Measurements from ENCODE around the gene ADAMTS13.

The ADAMTS13 gene

DNA sequence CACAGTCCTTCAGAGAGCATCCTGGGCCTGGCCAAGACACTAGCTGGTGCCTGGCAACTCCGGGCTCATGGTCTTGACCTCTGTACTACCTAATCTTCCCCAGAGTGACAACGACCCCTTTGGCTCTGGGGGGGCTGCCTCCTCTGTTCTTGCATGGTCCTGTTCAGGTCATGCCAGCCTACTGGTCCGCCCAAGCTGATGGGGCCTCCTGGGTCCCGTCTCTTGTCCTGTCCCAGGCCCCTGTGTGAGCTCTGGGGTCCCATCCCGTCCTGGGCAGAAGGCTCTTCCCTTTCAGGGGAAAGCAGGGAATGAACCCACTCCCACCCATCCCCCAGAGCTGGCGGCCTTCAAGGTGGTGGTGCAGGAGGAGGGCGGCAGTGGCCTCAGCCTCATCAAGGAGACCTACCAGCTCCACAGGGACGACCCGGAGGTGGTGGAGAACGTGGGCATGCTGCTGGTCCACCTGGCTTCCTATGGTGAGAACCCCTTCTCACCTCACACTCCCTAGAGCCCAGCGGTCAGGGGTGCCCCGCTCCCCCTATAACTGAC is 17.6 kb upstream of the ADAMTS13 start:
- Mint-ChIP-seq H3K36me3 (peaks cover 64% of the 10 kb centered on the region), H3K4me3 (no peak overlapping the region), H3K27ac (peak overlapping the region; percentile 45), H3K4me1 (peaks cover 16% of the 10 kb centered on the region), H3K9me3 (no peaks in the 10 kb centered on the region)
- no peak for DNase-seq (ENCODE audit: low spot score in 2 of 2)
- ATAC-seq: no peak

DNA sequence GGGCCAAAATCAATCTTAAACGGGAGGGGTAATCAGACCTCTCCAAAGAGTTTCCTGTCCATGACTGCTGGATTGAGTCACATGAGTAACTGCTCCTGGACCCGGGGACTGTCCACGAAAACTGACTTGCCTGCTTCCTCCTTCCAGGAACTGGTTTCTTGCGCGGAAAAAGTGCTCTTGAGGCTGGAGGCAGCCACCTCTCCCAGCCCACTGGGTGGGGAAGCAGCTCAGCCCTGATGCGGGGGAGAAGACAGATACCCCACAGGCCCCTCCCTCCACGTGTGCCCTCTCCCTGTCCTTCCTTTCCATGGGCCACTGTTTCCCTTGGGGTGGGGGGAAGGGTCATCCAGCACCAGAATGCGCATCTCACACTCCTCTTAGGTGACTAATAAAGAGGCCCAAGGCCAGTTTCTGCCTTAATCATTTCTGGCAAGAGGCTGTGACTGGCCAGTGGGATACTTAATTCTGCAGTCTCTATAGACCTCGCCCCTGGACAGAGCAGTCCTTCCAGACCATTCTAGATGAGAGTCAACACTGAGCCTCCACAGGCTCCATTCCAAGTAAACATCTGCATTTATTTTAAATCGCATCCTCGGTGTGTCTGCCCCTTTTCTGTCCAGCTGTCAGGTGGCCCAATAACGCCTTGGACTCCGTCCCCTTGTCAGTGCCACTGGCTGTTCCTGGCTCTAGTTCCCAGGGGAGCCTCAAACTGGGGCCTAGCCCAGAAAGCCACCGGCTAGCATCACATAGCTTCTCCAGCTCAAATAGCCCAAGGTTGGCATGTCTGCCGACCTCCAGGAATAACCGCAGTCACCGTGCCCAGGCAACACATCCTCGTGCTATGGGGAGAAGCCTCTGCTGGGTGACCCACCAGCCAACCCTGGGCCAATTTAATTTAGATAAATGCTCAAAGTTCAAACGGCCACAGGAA is 16.4 kb upstream of the ADAMTS13 start:
- ATAC-seq: no peak
- DNase-seq (ENCODE audit: low spot score in 2 of 2): no peak
- peaks cover 16% of the 10 kb centered on the region for H3K4me1 Mint-ChIP-seq
- peak overlapping the region; percentile 52 for H3K27ac Mint-ChIP-seq
- H3K9me3 Mint-ChIP-seq: no peaks in the 10 kb centered on the region
- peaks cover 77% of the 10 kb centered on the region for H3K36me3 Mint-ChIP-seq
- no peak overlapping the region for H3K4me3 Mint-ChIP-seq

DNA sequence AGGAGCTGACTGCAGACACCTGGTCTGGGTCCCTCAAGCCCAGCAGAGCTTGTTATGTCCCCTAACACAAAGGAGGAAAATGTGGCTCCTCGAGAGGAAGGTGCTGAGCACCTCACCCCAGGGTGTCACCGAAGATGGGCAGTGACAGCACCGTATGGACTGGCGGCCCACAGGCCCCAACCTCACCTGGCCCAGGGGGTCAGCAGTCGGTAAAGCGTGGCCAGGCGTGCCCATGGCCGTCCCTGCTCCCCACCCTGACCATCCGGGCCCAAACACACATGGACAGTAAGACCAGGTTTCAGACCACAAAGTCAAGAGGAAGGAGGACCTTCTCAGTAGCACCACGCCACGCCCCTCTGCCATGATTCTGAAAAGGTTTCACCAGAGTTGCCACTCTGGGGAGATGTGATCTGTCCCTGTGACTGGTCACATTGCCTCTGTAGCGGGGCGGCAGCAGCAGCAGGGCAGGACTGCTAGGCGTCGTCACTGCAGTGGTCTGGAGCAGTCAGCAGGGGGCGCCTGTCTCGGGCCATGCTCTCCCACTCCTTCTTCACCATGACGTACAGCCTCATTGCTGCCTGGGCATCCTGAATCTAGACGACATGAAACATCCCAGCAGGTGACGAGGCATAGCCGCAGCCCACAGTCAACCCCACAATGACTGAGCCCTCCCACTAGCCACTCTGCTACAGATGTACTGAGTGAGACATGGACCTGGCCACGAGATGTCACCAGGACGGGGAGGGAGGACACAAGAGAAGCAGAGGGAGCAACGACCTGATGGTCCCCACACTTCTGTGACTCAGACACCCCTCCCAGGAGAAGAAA is 15.5 kb upstream of the ADAMTS13 start:
- H3K4me3 Mint-ChIP-seq: peak overlapping the region; percentile 5
- H3K4me1 Mint-ChIP-seq: peaks cover 16% of the 10 kb centered on the region
- H3K27ac Mint-ChIP-seq: peak overlapping the region; percentile 85
- ATAC-seq (peak; percentile 98), DNase-seq (ENCODE audit: low spot score in 2 of 2) (peak; percentile 82 to 91)
- H3K36me3 Mint-ChIP-seq: peaks cover 86% of the 10 kb centered on the region
- no peaks in the 10 kb centered on the region for H3K9me3 Mint-ChIP-seq

DNA sequence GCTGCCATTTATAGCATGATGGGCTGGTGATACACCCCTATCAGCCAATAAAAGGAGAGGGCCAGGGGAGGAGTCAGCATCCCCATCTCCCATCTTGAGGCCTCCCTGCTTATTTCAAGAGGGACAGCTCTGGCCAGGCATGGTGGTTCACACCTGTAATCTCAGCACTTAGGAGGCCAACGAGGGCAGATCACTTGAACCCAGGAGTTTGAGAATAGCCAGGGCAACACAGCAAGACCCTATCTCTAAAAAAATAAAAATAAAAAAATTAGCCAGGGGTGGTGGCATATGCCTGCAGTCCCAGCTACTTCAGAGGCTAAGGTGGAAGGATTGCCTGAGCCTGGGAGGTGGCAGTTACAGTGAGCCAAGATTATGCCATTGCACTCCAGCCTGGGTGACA is 14.1 kb upstream of the ADAMTS13 start:
- H3K4me3 Mint-ChIP-seq: no peak overlapping the region
- peaks cover 99% of the 10 kb centered on the region for H3K36me3 Mint-ChIP-seq
- DNase-seq (ENCODE audit: low spot score in 2 of 2) (no peak), ATAC-seq (no peak)
- H3K4me1 Mint-ChIP-seq: peaks cover 16% of the 10 kb centered on the region
- no peak overlapping the region for H3K27ac Mint-ChIP-seq
- no peaks in the 10 kb centered on the region for H3K9me3 Mint-ChIP-seq

DNA sequence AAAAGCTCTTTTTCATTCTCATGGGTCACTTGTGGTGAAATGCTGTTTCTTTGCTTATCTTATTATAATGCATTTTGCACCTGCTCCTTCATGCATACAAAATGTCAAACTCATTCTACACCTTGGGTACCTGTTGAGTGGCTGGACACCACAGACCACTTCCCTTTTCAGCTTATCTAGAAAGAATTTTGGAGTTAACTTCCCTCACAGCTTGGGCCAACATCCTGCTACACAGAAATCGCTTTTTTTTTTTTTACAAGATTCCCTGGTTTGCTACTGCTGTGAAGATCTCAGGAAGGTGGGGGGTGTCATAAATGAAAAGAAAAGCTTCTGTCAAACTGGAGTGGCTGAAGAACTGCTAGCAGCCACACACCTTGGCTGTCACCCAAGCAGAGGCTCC is 7.0 kb upstream of the ADAMTS13 start:
- Mint-ChIP-seq H3K4me1 (peaks cover 45% of the 10 kb centered on the region), H3K27ac (peak overlapping the region; percentile 84), H3K9me3 (no peaks in the 10 kb centered on the region), H3K4me3 (peak overlapping the region; percentile 91), H3K36me3 (peaks cover 74% of the 10 kb centered on the region)
- DNase-seq (ENCODE audit: low spot score in 2 of 2) (no peak), ATAC-seq (no peak)

DNA sequence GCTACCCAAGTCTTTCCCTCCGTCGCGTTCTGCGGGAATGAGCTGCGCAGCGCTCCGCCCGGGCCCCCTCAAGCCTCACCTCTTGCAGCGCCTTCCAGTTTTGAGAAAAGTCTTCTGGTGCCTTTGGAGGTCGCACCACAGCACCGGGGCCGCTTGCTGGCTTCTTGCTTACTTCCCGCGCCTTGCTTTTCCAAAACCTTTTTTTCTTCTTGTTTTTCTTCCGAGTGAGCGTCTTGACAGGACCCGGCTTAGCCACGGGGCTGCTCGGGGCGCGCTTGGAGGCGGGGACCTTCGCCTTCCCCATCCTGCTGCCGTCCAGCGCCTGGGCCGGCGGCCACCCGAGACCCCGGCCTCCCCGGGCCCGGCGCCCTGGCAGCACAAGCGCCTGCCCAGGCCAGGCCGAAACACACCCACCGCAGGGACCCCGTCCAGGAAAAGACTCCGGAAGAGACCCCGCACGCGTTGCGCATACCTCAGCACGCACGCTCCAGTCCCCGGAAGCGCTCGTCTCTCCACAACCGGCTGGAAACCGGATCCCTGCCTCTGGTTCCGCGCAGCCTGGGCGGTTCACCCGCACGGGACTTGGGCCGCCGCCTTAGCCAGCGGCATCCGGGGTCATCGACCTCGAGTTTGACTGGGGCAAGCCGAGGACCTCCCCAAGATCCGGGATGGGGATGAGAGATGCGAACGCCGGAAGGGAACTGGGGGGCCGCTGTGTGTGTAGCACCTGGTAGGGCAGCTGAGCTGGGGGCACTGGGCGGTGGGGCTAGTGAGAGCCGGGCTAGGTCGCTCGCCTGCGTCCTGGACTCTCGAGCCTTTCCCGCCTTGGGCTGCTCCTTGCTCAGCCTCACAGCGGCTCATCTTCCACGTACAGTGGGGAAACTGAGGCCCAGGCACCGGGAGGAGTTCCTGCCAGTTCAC is 4.4 kb upstream of the ADAMTS13 start, which contains the start of gene REXO4:
TSS of gene REXO4 (minus strand) at position 470 of the 921 bp plus-strand sequence. CDS start at position 304, 166 bp downstream.
- Mint-ChIP-seq H3K4me1 (peaks cover 71% of the 10 kb centered on the region), H3K9me3 (no peaks in the 10 kb centered on the region), H3K36me3 (peaks cover 55% of the 10 kb centered on the region), H3K27ac (peak within 1 kb of the TSS; percentile 95), H3K4me3 (peak within 1 kb of the TSS; percentile 91)
- ATAC-seq (peak; percentile 83), DNase-seq (ENCODE audit: low spot score in 2 of 2) (peak; percentile 81 to 95)

DNA sequence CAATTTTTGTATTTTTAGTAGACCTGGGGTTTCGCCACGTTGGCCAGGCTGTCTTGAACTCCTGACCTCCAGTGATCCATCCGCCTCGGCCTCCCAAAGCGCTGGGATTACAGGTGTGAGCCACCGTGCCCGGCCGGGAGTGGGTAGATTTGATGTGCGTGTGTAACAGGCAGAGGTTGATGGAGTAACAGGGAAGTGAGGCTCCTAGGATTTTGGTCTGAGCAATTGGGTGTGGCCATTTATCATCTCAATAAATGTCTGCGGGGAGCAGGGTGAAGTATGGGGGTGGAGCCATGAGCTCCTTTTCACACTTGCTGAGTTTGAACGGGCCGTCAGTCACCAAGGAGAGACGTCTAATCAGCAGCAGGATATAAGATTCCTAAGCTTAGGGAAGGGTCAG is 3.2 kb upstream of the ADAMTS13 start:
- H3K4me1 Mint-ChIP-seq: peaks cover 70% of the 10 kb centered on the region
- peak overlapping the region; percentile 95 for H3K27ac Mint-ChIP-seq
- H3K9me3 Mint-ChIP-seq: no peaks in the 10 kb centered on the region
- DNase-seq (ENCODE audit: low spot score in 2 of 2) (no peak), ATAC-seq (no peak)
- peak overlapping the region; percentile 91 for H3K4me3 Mint-ChIP-seq
- peaks cover 43% of the 10 kb centered on the region for H3K36me3 Mint-ChIP-seq

DNA sequence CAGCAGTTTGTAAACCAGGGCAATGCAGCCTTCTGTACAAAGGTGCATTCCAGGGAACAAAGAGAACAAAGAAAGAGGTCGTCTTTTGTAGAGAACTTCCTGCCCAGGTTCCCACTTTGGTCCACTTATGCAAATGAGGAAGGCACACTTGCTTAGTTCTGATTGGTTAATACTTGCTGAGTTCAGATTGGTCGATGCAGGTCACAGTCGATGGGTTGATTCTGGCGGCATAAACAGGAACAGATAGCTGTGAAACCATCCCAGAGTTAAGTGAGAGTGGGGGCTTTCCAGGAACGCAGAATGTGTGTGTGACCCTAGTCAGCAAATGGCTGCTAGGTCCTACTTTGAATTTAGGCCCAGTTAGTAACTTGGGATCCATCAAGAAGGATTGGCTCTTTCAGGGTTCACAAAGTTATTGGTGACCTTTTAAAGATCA is 1.8 kb upstream of the ADAMTS13 start:
- Mint-ChIP-seq H3K36me3 (peaks cover 29% of the 10 kb centered on the region), H3K4me1 (peaks cover 58% of the 10 kb centered on the region), H3K4me3 (peak overlapping the region; percentile 37), H3K9me3 (no peaks in the 10 kb centered on the region), H3K27ac (peak overlapping the region; percentile 96)
- DNase-seq (ENCODE audit: low spot score in 2 of 2) (peak in 1 of 2 donors; percentile 66), ATAC-seq (peak; percentile 31)

DNA sequence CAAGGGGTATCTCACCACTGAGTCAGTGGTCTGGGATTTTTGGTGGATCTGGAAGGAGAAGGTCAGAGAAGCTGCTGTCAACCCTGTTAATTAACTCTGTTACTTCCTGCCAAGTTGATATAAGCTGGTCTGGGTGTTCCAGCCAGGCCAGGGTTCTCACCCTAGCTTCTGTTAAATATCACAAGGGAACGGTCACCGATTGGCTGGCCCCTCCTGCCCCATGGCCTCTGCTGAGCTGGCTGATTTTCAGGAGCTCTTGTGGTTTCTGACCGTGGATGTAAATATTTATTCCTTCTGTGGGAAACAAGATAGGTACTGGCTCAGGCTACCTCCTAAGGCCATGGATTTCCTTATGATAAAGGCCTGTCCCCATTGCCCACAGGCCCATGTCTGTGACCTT is 1.0 kb downstream of the ADAMTS13 start:
- ATAC-seq (no peak), DNase-seq (ENCODE audit: low spot score in 2 of 2) (no peak)
- Mint-ChIP-seq H3K4me1 (peaks cover 43% of the 10 kb centered on the region), H3K27ac (peak overlapping the region; percentile 96), H3K36me3 (peaks cover 7% of the 10 kb centered on the region), H3K9me3 (no peaks in the 10 kb centered on the region), H3K4me3 (peak overlapping the region; percentile 25)

DNA sequence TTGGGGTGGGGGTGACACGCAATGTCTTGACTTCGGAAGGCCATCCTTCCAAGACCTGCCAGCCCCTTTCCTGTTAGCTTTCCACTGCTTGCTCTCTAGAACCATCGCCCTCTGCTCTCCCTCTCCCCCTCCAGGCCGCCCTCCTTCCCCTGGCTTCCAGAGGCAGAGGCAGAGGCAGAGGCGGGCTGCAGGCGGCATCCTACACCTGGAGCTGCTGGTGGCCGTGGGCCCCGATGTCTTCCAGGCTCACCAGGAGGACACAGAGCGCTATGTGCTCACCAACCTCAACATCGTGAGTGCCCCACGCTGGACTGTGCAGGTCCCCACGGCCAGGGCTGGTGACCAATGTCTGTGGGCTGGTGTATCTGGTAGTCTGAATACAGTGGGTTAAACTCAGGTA is 2.0 kb downstream of the ADAMTS13 start:
- Mint-ChIP-seq H3K36me3 (peaks cover 7% of the 10 kb centered on the region), H3K4me1 (peaks cover 34% of the 10 kb centered on the region), H3K4me3 (no peak overlapping the region), H3K9me3 (no peaks in the 10 kb centered on the region), H3K27ac (peak overlapping the region; percentile 82)
- DNase-seq (ENCODE audit: low spot score in 2 of 2) (no peak), ATAC-seq (no peak)

DNA sequence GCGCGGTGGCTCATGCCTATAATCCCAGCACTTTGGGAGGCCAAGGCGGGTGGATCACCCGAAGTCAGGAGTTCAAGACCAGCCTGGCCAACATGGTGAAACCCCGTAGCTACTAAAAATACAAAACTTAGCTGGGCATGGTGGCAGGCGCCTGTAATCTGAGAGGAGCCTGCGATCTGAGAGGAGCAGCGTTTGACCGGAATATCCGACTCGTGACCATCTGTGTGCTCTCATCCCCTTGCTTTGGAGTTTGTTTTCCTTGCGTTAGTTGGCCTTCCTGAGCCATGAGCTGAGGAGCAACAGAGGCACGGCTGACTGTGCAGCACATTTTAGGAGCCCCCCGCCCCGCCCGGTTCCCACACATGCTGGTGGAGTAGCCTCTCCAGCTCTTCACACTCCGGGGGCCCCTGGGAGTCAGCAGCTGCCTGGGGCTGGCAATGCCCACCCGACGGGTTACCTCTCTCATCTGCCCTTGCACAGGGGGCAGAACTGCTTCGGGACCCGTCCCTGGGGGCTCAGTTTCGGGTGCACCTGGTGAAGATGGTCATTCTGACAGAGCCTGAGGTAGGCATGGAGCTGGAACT is 3.0 kb downstream of the ADAMTS13 start:
- Mint-ChIP-seq H3K36me3 (peaks cover 7% of the 10 kb centered on the region), H3K9me3 (no peaks in the 10 kb centered on the region), H3K4me3 (no peak overlapping the region), H3K4me1 (peaks cover 29% of the 10 kb centered on the region), H3K27ac (peak overlapping the region; percentile 82)
- no peak for ATAC-seq
- no peak for DNase-seq (ENCODE audit: low spot score in 2 of 2)

DNA sequence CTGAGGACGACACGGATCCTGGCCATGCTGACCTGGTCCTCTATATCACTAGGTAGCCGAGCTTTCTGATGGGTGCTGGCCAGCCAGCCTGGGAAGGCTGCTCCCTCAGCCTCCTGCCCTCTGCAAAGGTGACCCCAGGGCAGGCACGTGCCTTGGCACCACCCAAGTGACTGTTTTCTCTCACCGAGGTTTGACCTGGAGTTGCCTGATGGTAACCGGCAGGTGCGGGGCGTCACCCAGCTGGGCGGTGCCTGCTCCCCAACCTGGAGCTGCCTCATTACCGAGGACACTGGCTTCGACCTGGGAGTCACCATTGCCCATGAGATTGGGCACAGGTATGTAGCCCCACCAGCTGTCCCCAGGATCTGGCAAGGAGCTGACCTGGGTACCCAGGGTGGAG is 3.8 kb downstream of the ADAMTS13 start:
- ATAC-seq (no peak), DNase-seq (ENCODE audit: low spot score in 2 of 2) (no peak)
- H3K4me1 Mint-ChIP-seq: peaks cover 22% of the 10 kb centered on the region
- no peaks in the 10 kb centered on the region for H3K9me3 Mint-ChIP-seq
- peaks cover 7% of the 10 kb centered on the region for H3K36me3 Mint-ChIP-seq
- H3K4me3 Mint-ChIP-seq: no peak overlapping the region
- H3K27ac Mint-ChIP-seq: no peak overlapping the region

DNA sequence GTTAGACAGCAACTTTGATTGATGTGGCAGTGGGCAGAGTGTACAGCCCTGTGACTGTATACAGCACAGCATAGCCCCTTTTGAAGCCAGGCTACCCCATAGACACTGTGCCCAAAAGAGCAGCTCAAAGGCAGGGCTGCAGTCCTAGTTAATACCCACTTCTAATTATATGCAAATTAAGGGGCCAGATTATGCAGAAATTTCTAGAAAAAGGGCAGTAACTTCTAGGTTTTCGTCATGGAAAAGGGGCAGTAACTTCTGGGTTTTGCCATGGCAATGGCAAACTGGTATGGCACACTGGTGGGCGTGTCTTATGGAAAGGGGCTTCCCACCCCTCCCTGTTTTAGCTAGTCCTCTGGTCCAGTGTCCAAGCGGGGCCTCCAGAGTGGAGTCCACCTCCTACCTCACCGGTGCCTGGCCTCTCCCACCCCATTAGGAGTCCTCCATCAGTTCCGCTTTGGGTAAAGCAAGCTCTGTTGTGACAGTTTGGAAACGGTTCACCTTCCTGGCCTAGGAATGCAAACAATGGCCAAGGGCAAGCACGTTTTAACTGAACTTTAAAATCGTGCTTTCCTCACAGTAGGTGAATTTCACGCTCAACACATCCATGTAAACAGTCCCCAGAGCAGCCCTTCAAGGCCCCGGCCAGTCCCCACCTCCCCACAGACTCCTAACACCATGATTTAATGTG is 5.6 kb downstream of the ADAMTS13 start:
- Mint-ChIP-seq H3K4me3 (peak overlapping the region; percentile 32), H3K4me1 (peaks cover 4% of the 10 kb centered on the region), H3K27ac (no peak overlapping the region), H3K9me3 (no peaks in the 10 kb centered on the region), H3K36me3 (no peaks in the 10 kb centered on the region)
- DNase-seq (ENCODE audit: low spot score in 2 of 2) (no peak), ATAC-seq (no peak)
